ENCODE data around the gene CALU. TPM values are rescaled to one million over a fixed set of nuclear protein-coding genes. Genes with fewer than 3 reads are reported as not detected.

CALU gene
- total RNA-seq, 1 donor from 2014 or later = 516 TPM

DNA sequence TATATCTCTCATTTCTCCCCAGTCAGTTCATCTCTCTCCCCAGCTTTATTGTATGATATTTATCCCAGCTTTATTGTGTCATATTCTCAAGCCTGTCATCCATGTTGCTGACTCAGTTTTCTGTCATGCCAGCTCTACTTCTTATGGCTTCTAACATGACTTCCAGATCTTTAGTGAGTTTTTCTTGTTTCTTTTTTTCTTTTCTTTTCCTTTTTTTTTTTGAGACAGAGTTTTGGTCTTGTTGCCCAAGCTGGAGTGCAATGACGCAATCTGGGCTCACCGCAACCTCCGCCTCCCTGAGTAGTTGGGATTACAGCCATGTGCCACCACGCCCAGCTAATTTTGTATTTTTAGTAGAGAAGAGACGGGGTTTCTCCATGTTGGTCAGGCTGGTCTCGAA is 28.7 kb upstream of the CALU start:
- Mint-ChIP-seq H3K4me3 (ENCODE audit: unreplicated experiment) (no peak overlapping the region), H3K27ac (ENCODE audit: unreplicated experiment) (no peak overlapping the region), H3K36me3 (ENCODE audit: unreplicated experiment) (no peaks in the 10 kb centered on the region), H3K9me3 (ENCODE audit: unreplicated experiment) (no peaks in the 10 kb centered on the region), H3K4me1 (ENCODE audit: unreplicated experiment) (peaks cover 2% of the 10 kb centered on the region), H3K27me3 (ENCODE audit: unreplicated experiment) (peaks cover 4% of the 10 kb centered on the region)
- TF ChIP-seq, protein P1, sequence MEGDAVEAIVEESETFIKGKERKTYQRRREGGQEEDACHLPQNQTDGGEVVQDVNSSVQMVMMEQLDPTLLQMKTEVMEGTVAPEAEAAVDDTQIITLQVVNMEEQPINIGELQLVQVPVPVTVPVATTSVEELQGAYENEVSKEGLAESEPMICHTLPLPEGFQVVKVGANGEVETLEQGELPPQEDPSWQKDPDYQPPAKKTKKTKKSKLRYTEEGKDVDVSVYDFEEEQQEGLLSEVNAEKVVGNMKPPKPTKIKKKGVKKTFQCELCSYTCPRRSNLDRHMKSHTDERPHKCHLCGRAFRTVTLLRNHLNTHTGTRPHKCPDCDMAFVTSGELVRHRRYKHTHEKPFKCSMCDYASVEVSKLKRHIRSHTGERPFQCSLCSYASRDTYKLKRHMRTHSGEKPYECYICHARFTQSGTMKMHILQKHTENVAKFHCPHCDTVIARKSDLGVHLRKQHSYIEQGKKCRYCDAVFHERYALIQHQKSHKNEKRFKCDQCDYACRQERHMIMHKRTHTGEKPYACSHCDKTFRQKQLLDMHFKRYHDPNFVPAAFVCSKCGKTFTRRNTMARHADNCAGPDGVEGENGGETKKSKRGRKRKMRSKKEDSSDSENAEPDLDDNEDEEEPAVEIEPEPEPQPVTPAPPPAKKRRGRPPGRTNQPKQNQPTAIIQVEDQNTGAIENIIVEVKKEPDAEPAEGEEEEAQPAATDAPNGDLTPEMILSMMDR (IDR thresholded peaks at IDR 0.05) = no peak
- DNase-seq (ENCODE audit: extremely low spot score, unreplicated experiment) = no peak

DNA sequence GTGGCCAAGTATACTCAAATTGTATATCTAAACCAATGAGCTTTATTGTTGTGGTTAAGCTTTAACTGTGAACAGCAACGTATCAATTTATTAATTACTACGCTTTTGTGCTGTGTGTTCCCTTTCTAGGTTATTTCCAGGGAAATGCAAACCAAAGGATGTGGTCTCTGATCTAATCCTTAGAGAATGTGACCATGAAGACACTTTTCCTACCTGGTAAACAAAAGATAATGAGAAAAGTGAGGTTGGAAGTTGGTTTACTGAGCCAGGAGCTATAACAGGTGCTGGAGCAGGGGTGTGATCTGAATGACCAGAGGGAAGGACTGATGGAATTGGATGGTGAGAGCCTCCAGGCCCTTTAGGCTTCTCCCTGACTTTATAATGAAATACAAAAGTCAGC is 25.4 kb upstream of the CALU start:
- TF ChIP-seq, protein P1 (IDR thresholded peaks at IDR 0.05) = no peak
- no peaks in the 10 kb centered on the region for H3K9me3 Mint-ChIP-seq (ENCODE audit: unreplicated experiment)
- peaks cover 12% of the 10 kb centered on the region for H3K27me3 Mint-ChIP-seq (ENCODE audit: unreplicated experiment)
- H3K36me3 Mint-ChIP-seq (ENCODE audit: unreplicated experiment) = no peaks in the 10 kb centered on the region
- no peak overlapping the region for H3K27ac Mint-ChIP-seq (ENCODE audit: unreplicated experiment)
- H3K4me1 Mint-ChIP-seq (ENCODE audit: unreplicated experiment) = peaks cover 2% of the 10 kb centered on the region
- DNase-seq (ENCODE audit: extremely low spot score, unreplicated experiment) = no peak
- no peak overlapping the region for H3K4me3 Mint-ChIP-seq (ENCODE audit: unreplicated experiment)

DNA sequence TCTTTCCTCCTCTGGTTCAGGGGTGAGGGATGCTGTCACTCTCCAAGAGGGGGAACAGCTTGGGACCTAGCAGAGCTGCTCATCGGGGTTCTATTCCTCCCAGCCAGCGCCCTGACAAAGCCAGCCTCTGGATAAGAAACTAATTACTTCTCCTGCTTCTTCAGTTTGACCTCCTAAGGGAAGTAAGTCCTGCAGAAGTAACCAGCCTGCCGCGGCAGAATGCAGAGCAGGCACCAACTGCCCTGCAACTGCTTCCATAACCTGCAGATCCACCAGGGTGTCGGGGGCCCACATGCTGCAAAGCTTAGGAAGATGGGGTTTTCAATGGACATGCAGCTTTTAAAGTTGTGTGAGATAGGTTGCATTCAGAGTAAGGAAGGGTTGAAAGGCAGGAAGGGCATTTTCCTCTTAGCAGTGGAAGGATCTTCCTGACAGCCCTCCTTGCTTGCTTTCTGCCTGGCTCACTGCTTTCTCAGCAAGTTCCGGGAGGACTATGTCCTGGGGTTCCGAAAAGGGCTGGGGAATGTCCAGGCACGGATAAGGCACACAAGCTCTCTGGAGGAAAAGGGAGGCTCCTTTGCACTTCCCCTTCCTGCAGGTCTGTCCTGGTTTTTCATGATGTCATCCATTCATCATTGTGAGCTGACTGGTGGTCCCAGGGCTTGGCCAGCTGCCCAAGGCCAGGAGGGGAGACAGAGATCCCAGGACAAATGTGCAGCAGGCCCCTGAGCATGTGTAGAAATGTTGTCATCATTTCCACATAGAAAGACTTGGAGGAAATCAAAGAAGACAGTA is 24.3 kb upstream of the CALU start:
- Mint-ChIP-seq H3K36me3 (ENCODE audit: unreplicated experiment) (no peaks in the 10 kb centered on the region), H3K4me1 (ENCODE audit: unreplicated experiment) (no peaks in the 10 kb centered on the region), H3K9me3 (ENCODE audit: unreplicated experiment) (no peaks in the 10 kb centered on the region), H3K27ac (ENCODE audit: unreplicated experiment) (no peak overlapping the region), H3K4me3 (ENCODE audit: unreplicated experiment) (no peak overlapping the region), H3K27me3 (ENCODE audit: unreplicated experiment) (peaks cover 12% of the 10 kb centered on the region)
- TF ChIP-seq, protein P1 (IDR thresholded peaks at IDR 0.05) = no peak
- no peak for DNase-seq (ENCODE audit: extremely low spot score, unreplicated experiment)

DNA sequence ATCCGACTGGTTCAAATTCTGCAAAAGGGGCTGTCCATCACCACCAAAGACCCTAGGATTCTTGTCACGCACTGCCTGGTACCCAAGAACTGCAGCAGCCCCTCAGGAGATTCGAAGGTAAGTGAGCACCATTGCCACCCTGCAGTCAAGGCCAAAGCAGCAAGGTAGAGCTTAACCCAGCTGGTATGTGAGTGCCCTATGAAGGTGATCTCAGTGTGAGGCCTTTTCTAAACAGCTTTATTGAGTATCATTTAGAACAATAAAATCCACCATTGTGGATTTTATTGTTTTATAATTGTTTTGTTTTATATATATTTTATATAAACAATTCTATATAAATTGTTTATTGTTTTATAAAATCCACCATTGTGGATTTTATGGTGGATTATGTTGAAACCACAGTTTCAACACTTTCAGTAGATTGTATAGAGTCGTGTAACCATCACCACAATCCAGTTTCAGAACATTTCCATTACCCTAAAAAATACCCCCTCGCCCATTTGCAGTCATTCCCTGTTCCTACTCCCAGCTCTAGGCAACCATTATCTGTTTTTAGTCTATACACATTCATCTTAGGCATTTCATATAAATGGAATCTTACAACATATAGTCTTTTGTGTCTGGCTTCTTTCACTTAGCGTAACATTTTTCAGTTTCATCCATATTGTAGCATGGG is 20.1 kb upstream of the CALU start:
- Mint-ChIP-seq H3K4me1 (ENCODE audit: unreplicated experiment) (no peaks in the 10 kb centered on the region), H3K27ac (ENCODE audit: unreplicated experiment) (no peak overlapping the region), H3K36me3 (ENCODE audit: unreplicated experiment) (no peaks in the 10 kb centered on the region), H3K4me3 (ENCODE audit: unreplicated experiment) (no peak overlapping the region), H3K27me3 (ENCODE audit: unreplicated experiment) (peaks cover 12% of the 10 kb centered on the region), H3K9me3 (ENCODE audit: unreplicated experiment) (no peaks in the 10 kb centered on the region)
- TF ChIP-seq, protein P1 (IDR thresholded peaks at IDR 0.05) = no peak
- DNase-seq (ENCODE audit: extremely low spot score, unreplicated experiment) = no peak

DNA sequence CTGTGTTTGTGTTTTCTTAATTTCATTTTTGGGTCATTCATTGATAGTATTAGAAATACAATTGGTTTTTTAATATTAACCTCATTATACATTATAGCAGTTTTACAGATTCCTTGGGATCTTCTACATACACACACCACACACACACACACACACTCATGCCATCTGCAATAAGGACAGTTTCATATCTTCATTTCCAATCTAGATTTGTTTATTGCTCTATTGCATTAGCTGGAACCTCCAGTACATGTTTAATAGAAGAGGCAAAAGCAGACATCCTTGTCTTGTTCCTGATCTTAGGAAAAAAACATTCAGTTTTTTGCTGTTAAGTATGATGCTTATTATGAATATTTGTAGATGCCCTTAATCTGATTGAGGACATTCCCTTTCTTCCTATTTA is 17.8 kb upstream of the CALU start:
- TF ChIP-seq, protein P1 (IDR thresholded peaks at IDR 0.05) = no peak

More for the DNA sequence above, 17.8 kb upstream of the CALU start:
- no peaks in the 10 kb centered on the region for H3K4me1 Mint-ChIP-seq (ENCODE audit: unreplicated experiment)
- H3K27me3 Mint-ChIP-seq (ENCODE audit: unreplicated experiment) = no peaks in the 10 kb centered on the region
- no peaks in the 10 kb centered on the region for H3K36me3 Mint-ChIP-seq (ENCODE audit: unreplicated experiment)
- no peak for DNase-seq (ENCODE audit: extremely low spot score, unreplicated experiment)
- H3K4me3 Mint-ChIP-seq (ENCODE audit: unreplicated experiment) = no peak overlapping the region
- no peak overlapping the region for H3K27ac Mint-ChIP-seq (ENCODE audit: unreplicated experiment)
- H3K9me3 Mint-ChIP-seq (ENCODE audit: unreplicated experiment) = no peaks in the 10 kb centered on the region
